HepG2 (cell line): Measurements from ENCODE around the gene EPN2.

Experiments used
- CAMTA2 ChIP-seq: sonication (generic); formaldehyde crosslinking; IDR thresholded peaks from 2 replicates; pipeline ENCODE4 v1.4.0; 2020; ENCODE audit warnings: mild to moderate bottlenecking, missing genetic modification reagents, borderline replicate concordance
- CTCF ChIP-seq: sonication (generic); formaldehyde crosslinking; IDR thresholded peaks from 2 replicates; pipeline ENCODE4 v1.5.0; 2020; ENCODE audit warnings: mild to moderate bottlenecking, missing genetic modification reagents, moderate library complexity
- EP300 ChIP-seq, 3 experiments: sonication (generic) in 1 of 3; formaldehyde crosslinking in 1 of 3; IDR thresholded peaks; 2 replicates each; pipeline versions ENCODE4 v1.5.1 to v1.6.1; 2011 to 2020; ENCODE audit warnings: low read depth in 2 of 3, low read length in 2 of 3, borderline replicate concordance in 1 of 3, improper control_type of control experiment in 1 of 3, mild to moderate bottlenecking in 1 of 3, missing genetic modification reagents in 1 of 3, moderate library complexity in 1 of 3
- KLF9 ChIP-seq: IDR thresholded peaks from 2 replicates; pipeline ENCODE4 v1.6.1; 2016; ENCODE audit warnings: low read depth
- SP1 ChIP-seq, 2 experiments: fragments of 450-650 bp in 1 of 2; sonication (generic) in 1 of 2; formaldehyde crosslinking in 1 of 2; IDR thresholded peaks; 2 replicates each; pipeline versions ENCODE4 v1.4.0 to v1.6.1; 2016 to 2020; ENCODE audit warnings: missing genetic modification reagents in 1 of 2
- USF2 ChIP-seq, 2 experiments: sonication (generic) in 1 of 2; formaldehyde crosslinking in 1 of 2; IDR thresholded peaks; 2 replicates each; pipeline versions ENCODE4 v1.5.1 to v1.6.1; 2011 to 2020; ENCODE audit warnings: borderline replicate concordance in 1 of 2, low read depth in 1 of 2, low read length in 1 of 2, mild to moderate bottlenecking in 1 of 2, missing genetic modification reagents in 1 of 2, moderate library complexity in 1 of 2
- ZNF775 ChIP-seq: sonication (generic); formaldehyde crosslinking; IDR thresholded peaks from 2 replicates; pipeline ENCODE4 v1.4.0; 2020; ENCODE audit warnings: missing genetic modification reagents, mild to moderate bottlenecking, moderate library complexity, borderline replicate concordance
- TF ChIP-seq, protein P1 (sequence below): sonication (generic); formaldehyde crosslinking; IDR thresholded peaks from 2 replicates; pipeline ENCODE4 v1.8.1; 2023; ENCODE audit warnings: mild to moderate bottlenecking, missing genetic modification reagents
- TF ChIP-seq, protein P2 (sequence below): sonication (generic); formaldehyde crosslinking; IDR thresholded peaks from 2 replicates; pipeline ENCODE4 v1.9.0; 2021; ENCODE audit warnings: mild to moderate bottlenecking, missing genetic modification reagents

- TF ChIP-seq, protein P1, sequence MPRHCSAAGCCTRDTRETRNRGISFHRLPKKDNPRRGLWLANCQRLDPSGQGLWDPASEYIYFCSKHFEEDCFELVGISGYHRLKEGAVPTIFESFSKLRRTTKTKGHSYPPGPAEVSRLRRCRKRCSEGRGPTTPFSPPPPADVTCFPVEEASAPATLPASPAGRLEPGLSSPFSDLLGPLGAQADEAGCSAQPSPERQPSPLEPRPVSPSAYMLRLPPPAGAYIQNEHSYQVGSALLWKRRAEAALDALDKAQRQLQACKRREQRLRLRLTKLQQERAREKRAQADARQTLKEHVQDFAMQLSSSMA = no peak
- no peak for TF ChIP-seq CTCF (CRISPR knock-in tag)
- TF ChIP-seq, protein P2, sequence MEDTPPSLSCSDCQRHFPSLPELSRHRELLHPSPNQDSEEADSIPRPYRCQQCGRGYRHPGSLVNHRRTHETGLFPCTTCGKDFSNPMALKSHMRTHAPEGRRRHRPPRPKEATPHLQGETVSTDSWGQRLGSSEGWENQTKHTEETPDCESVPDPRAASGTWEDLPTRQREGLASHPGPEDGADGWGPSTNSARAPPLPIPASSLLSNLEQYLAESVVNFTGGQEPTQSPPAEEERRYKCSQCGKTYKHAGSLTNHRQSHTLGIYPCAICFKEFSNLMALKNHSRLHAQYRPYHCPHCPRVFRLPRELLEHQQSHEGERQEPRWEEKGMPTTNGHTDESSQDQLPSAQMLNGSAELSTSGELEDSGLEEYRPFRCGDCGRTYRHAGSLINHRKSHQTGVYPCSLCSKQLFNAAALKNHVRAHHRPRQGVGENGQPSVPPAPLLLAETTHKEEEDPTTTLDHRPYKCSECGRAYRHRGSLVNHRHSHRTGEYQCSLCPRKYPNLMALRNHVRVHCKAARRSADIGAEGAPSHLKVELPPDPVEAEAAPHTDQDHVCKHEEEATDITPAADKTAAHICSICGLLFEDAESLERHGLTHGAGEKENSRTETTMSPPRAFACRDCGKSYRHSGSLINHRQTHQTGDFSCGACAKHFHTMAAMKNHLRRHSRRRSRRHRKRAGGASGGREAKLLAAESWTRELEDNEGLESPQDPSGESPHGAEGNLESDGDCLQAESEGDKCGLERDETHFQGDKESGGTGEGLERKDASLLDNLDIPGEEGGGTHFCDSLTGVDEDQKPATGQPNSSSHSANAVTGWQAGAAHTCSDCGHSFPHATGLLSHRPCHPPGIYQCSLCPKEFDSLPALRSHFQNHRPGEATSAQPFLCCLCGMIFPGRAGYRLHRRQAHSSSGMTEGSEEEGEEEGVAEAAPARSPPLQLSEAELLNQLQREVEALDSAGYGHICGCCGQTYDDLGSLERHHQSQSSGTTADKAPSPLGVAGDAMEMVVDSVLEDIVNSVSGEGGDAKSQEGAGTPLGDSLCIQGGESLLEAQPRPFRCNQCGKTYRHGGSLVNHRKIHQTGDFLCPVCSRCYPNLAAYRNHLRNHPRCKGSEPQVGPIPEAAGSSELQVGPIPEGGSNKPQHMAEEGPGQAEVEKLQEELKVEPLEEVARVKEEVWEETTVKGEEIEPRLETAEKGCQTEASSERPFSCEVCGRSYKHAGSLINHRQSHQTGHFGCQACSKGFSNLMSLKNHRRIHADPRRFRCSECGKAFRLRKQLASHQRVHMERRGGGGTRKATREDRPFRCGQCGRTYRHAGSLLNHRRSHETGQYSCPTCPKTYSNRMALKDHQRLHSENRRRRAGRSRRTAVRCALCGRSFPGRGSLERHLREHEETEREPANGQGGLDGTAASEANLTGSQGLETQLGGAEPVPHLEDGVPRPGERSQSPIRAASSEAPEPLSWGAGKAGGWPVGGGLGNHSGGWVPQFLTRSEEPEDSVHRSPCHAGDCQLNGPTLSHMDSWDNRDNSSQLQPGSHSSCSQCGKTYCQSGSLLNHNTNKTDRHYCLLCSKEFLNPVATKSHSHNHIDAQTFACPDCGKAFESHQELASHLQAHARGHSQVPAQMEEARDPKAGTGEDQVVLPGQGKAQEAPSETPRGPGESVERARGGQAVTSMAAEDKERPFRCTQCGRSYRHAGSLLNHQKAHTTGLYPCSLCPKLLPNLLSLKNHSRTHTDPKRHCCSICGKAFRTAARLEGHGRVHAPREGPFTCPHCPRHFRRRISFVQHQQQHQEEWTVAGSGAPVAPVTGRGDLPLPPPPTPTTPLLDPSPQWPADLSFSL (CRISPR knock-in tag) = no peak
- no peak for TF ChIP-seq USF2 (IDR thresholded peaks at IDR 0.05; ENCODE audit: low read depth, low read length)
- TF ChIP-seq USF2 (CRISPR knock-in tag; IDR thresholded peaks at IDR 0.05; ENCODE audit: borderline replicate concordance) = no peak
- TF ChIP-seq KLF9 (CRISPR knock-in tag) = no peak
- TF ChIP-seq ZNF775 = no peak
- no peak for TF ChIP-seq CAMTA2 (CRISPR knock-in tag)
- no peak for TF ChIP-seq SP1 (IDR thresholded peaks at IDR 0.05)
- no peak for TF ChIP-seq SP1 (CRISPR knock-in tag; IDR thresholded peaks at IDR 0.05)
- no peak for TF ChIP-seq EP300 (IDR thresholded peaks at IDR 0.05; ENCODE audit: low read depth in 2 of 2, low read length in 2 of 2)
- no peak for TF ChIP-seq EP300 (CRISPR knock-in tag; IDR thresholded peaks at IDR 0.05; ENCODE audit: borderline replicate concordance)
These were observed 59.9 kb downstream of the EPN2 start for GRCh38 chr17:19296786-19297778.
